GM18498 (cell line): ENCODE measurements around the gene SHISA8.

Experiments
- ATAC-seq: cut with Tn5 transposase; IDR thresholded peaks from one replicate; pipeline ENCODE4 v1.9.1; 2021; ENCODE audit warnings: mild to moderate bottlenecking, moderate library complexity; ENCODE audit not compliant: unreplicated experiment

The SHISA8 gene

GRCh38 chr22:41862530-41863266, 52.2 kb downstream of the SHISA8 start:
- ATAC-seq = peak; percentile 74

GRCh38 chr22:41862160-41862529, 52.7 kb downstream of the SHISA8 start:
- ATAC-seq = peak; percentile 50
